ENCODE data around the gene CYTH4.
"Not testable (repeated sequence)": the region's sequence is repeated elsewhere in the genome, so short reads cannot be mapped to it uniquely, and the experiment has no call there.

The CYTH4 gene

GRCh38 chr22:37282385-37282677 is at the start of gene CYTH4:
Gene CYTH4 (plus strand): TSS chr22:37282508. CDS start chr22:37282570, 62 bp downstream.
- DNase-seq = peak; percentile 85 to 87

GRCh38 chr22:37233371-37233750 is 48.9 kb upstream of the CYTH4 start:
- DNase-seq = not testable (repeated sequence)

GRCh38 chr22:37233751-37234631 is 48.3 kb upstream of the CYTH4 start:
- DNase-seq = peak in 1 of 2 experiments; percentile 48

GRCh38 chr22:37234736-37235711 is 47.3 kb upstream of the CYTH4 start:
- no peak for DNase-seq

- no peak for DNase-seq
Measured at GRCh38 chr22:37235897-37236607, 46.3 kb upstream of the CYTH4 start.

- DNase-seq = peak in 1 of 2 experiments; percentile 45
Measured at GRCh38 chr22:37237371-37238268, 44.7 kb upstream of the CYTH4 start.

GRCh38 chr22:37239336-37240239 is 42.7 kb upstream of the CYTH4 start:
- DNase-seq = peak in 1 of 2 experiments; percentile 25

GRCh38 chr22:37240240-37240940 is 41.9 kb upstream of the CYTH4 start:
- DNase-seq = peak in 1 of 2 experiments; percentile 20

- peak in 1 of 2 experiments; percentile 60 for DNase-seq
Measured at GRCh38 chr22:37240941-37241320, 41.4 kb upstream of the CYTH4 start.

- DNase-seq = peak; percentile 71 to 76
Measured at GRCh38 chr22:37241351-37242142, 40.8 kb upstream of the CYTH4 start.

GRCh38 chr22:37242395-37242918 is 39.9 kb upstream of the CYTH4 start:
- peak; percentile 92 to 94 for DNase-seq

- DNase-seq = peak in 1 of 2 experiments; percentile 51
Measured at GRCh38 chr22:37243402-37244113, 38.8 kb upstream of the CYTH4 start.

GRCh38 chr22:37244114-37244921 is 38.0 kb upstream of the CYTH4 start, which contains the start of gene RAC2:
Gene RAC2 (minus strand): TSS chr22:37244269. CDS start chr22:37244148, 121 bp downstream.
- DNase-seq = peak; percentile 93 to 95

- DNase-seq = peak in 1 of 2 experiments; percentile 35
Measured at GRCh38 chr22:37244922-37245722, 37.2 kb upstream of the CYTH4 start.

- DNase-seq = no peak
Measured at GRCh38 chr22:37245740-37246139, 36.6 kb upstream of the CYTH4 start.

- DNase-seq = peak in 1 of 2 experiments; percentile 40
Measured at GRCh38 chr22:37248251-37248650, 34.1 kb upstream of the CYTH4 start.

Measured in activated T-cell treated with anti-CD3 and anti-CD28 coated beads, Interleukin-2, amount 50 U/mL, for 48 hours (primary cell).